GM12801 (cell line): Measurements from ENCODE around the gene ATG9B.

ENCODE experiments used
- TF ChIP-seq, protein P1 (sequence below): IDR thresholded peaks from one replicate; pipeline ENCODE4 v1.5.1; 2011; ENCODE audit warnings: control low read depth; ENCODE audit not compliant: insufficient read length; ENCODE audit errors: extremely low read depth

The ATG9B gene

DNA sequence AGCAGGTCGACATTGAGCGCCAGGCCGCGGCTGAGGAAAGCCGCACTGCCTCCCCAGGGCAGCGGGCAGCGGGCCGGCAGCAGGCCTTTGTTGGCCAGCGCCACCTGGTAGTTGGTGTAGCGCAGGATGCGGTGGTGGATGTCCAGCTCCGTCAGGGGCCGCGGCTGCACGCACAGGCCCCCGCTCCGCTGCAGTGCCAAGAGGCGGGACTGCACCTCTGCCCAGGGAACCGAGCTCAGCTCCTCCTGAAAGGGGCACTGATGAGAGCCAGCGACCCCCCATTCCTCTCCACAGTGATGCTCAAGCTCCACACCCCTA, 5.2 kb downstream of the ATG9B start:
- TF ChIP-seq, protein P1, sequence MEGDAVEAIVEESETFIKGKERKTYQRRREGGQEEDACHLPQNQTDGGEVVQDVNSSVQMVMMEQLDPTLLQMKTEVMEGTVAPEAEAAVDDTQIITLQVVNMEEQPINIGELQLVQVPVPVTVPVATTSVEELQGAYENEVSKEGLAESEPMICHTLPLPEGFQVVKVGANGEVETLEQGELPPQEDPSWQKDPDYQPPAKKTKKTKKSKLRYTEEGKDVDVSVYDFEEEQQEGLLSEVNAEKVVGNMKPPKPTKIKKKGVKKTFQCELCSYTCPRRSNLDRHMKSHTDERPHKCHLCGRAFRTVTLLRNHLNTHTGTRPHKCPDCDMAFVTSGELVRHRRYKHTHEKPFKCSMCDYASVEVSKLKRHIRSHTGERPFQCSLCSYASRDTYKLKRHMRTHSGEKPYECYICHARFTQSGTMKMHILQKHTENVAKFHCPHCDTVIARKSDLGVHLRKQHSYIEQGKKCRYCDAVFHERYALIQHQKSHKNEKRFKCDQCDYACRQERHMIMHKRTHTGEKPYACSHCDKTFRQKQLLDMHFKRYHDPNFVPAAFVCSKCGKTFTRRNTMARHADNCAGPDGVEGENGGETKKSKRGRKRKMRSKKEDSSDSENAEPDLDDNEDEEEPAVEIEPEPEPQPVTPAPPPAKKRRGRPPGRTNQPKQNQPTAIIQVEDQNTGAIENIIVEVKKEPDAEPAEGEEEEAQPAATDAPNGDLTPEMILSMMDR: no peak

DNA sequence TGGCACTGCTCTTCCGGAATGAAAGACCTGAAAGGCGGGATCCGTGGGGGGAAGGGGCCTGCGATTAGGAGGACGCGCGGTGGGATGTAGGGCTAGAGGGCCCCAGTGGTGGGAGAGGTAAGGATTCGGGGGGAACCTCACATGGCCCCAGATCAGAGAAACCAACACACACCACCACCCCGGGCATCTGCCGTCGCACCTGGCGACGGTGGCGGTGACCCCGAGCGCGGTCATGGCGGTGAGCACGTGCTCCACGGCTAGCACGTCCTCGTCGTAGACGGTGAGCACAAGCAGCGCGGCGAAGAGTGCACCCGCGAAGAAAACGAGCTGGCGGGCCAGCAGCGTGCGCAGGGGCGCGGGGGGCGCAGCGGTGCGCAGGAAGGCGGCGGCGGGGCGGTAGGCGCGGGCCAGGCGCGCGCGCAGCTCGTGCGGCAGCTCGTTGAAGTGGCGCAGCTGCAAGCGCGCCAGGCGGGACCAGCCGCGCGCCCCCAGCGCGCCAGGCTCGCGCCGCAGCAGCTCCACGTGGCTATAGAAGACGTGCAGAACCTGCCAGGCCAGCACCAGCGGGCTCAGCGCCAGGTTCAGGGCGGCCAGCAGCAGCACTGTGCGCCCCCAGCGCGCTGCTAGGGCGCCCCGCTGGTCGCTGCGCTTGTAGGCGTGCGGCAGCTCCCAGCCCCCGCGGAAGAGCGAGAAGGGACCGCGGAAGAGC, 5.7 kb downstream of the ATG9B start:
- TF ChIP-seq, protein P1: no peak

DNA sequence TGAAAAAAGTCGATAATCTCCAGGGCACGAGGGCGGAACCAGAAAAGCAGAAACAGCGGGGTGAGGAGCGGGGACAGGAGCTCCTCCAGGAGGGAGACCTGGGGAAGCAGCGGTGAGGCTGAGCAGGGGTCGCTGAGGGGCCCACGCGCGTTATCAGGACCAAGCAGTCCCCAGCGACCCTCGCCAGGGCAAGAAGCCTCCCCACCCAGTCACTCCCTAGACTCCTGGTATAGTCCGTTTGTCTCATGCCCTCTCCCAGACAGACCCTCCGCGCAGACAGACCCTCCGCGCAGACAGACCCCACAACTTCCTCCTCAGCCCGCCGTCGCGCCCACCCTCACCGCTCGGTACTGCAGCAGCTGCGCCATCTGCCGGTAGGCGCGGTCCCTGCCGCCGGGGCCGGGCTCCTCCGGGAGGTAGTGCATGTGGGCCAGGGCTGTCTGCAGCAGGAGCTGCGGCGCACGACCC, 6.3 kb downstream of the ATG9B start:
- TF ChIP-seq, protein P1: no peak

DNA sequence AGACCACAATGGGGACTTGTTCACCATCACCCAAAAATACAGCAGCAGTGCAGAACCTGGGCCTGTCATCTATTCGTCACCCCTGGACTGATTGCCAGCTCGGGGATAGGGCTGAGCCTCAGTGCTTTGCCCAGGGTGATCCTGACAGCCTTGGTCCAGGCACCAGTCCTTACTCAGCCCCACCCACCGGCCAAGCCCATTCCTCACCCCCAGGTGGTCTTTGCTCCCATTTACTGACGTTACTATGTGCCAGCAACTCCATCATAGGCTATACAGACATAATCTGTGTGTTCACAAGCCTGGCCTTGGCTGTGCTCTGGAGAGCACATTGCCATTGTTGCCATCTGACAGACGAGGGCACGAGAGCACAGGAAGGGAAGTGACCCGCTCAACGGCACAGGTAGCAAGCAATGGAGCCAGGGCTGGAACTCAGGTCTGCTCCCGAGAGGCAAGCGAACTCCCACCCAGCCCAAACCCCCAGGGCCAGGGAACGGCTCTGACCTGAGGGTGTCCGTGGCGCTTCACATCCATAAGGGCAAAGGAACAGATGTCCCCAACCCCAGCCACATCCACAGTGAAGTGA, 6.8 kb downstream of the ATG9B start:
- TF ChIP-seq, protein P1: no peak

DNA sequence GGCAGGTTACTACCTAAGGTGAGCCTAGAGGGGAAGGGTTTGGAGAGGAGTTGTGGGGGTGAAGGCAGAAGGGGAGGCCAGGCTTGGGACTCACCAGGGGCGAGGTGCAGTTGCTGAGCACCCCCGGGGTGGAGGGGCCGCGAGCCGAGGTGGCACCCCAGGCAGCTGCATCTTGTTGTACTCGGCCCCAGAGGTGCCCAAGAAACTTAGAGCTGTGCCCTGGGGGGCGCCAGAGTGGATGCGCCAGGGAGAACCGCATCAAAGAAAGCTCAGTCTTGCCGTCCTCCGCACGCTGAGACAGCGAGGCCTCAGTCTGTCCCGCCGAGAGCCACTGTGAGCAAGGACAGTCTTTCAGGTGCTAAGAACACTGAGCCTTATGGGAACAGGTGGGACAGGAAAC, 7.4 kb downstream of the ATG9B start:
- TF ChIP-seq, protein P1: no peak

DNA sequence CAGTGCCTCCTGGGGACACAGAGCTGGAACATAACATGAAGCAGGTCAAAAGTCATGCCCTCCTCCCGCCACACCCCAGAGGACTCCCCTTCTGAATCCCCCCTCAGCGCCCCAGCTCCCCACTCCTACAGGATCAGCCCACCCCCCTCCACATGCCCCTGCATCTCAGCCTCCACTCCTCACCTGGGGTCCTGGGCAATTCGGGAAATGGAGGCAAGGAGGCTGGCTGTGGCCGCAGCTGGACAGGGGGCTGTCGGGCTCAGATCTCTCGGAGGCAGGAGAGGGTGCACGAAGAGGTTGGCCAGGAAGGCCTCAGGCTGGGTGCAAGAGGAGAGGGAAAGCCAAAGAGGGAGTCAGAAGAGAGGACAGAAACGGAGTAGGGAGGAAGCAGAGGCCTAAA, 7.8 kb downstream of the ATG9B start:
- TF ChIP-seq, protein P1: no peak

DNA sequence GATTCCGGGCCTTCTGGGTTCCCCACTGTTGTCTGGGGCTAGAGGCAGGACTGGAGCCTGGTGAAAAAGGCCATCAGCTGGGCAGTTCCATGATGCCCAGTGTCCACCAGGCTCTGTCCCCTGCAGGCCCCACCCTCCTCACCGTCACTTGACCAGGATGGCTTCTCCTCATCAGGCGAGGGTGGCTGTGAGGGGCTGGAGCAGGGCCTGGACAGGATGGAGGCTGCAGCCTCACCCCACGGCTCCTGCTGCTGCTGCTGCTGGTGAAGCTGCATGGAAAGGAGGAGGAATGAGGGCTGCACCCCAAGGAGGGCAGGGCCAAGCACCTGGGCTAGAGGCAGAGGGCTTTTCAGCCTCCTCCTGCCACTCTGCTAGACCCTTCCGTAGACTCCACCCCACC, 8.3 kb downstream of the ATG9B start:
- TF ChIP-seq, protein P1: no peak
